PC-3 (cell line): ENCODE measurements around the gene NOVA1. TPM values are rescaled to one million over a fixed set of nuclear protein-coding genes. Genes with fewer than 3 reads are reported as not detected.

ENCODE experiments used
- ATAC-seq: fragments of 200-7000 bp; cut with Tn5 transposase; 2 replicates; pipeline ENCODE4 v1.9.1; 2020; ENCODE audit warnings: mild to moderate bottlenecking, moderate library complexity
- BruUV-seq: library from RNA; stranded (reverse); fragments of 400-500 nt; replicated peaks from 2 replicates; lab custom pipeline; 2021; lab: Mats Ljungman, UMichigan
- CTCF ChIA-PET: fragments of 300-600 bp; sonication (Branson Sonifier 250); formaldehyde crosslinking; loops from one replicate; lab custom pipeline; 2022; ENCODE audit warnings: antibody characterized with exemption; lab: Charles Lee
- POLR2A ChIA-PET: fragments of 300-600 bp; sonication (Branson Sonifier 250); formaldehyde crosslinking; loops from one replicate; lab custom pipeline; 2022; ENCODE audit warnings: antibody characterized with exemption; ENCODE audit not compliant: unreplicated experiment; lab: Charles Lee
- DNase-seq: peaks from one replicate; pipeline ENCODE4 v3.0.0-alpha.2; 2015
- H2AFZ ChIP-seq: fragments of 300-600 bp; sonication (generic); 2 replicates; pipeline ENCODE4 v1.6.0; 2016; ENCODE audit warnings: antibody characterized with exemption, low read length
- H3F3A ChIP-seq: fragments of 300-600 bp; sonication (generic); one replicate; pipeline ENCODE4 v1.6.0; 2017; ENCODE audit warnings: antibody characterized with exemption, low read length, control low read depth, mild to moderate bottlenecking; ENCODE audit not compliant: unreplicated experiment
- H3K27ac ChIP-seq: fragments of 300-600 bp; sonication (generic); 2 replicates; pipeline ENCODE4 v1.5.1; 2016; ENCODE audit warnings: mild to moderate bottlenecking, low read length
- H3K27me3 ChIP-seq: fragments of 300-600 bp; sonication (generic); 2 replicates; pipeline ENCODE4 v1.6.1; 2016; ENCODE audit warnings: low read length, mixed read lengths
- H3K36me3 ChIP-seq: fragments of 300-600 bp; sonication (generic); 2 replicates; pipeline ENCODE4 v1.6.1; 2016; ENCODE audit warnings: low read depth, mixed run types, low read length, mixed read lengths
- H3K4me1 ChIP-seq: fragments of 300-600 bp; sonication (generic); 2 replicates; pipeline ENCODE4 v1.5.1; 2016; ENCODE audit warnings: low read length; ENCODE audit not compliant: insufficient read depth
- H3K4me2 ChIP-seq: fragments of 300-600 bp; sonication (generic); 2 replicates; pipeline ENCODE4 v1.6.0; 2016; ENCODE audit warnings: low read length
- H3K4me3 ChIP-seq: fragments of 300-600 bp; sonication (generic); 2 replicates; pipeline ENCODE4 v1.5.1; 2016; ENCODE audit warnings: mild to moderate bottlenecking, low read length, mixed read lengths
- H3K79me2 ChIP-seq: fragments of 300-600 bp; sonication (generic); 2 replicates; pipeline ENCODE4 v1.6.1; 2017; ENCODE audit warnings: low read length, mixed read lengths
- H3K9ac ChIP-seq: fragments of 300-600 bp; sonication (generic); 2 replicates; pipeline ENCODE4 v1.6.0; 2016; ENCODE audit warnings: mild to moderate bottlenecking, low read length
- H3K9me2 ChIP-seq: fragments of 300-600 bp; sonication (generic); replicated peaks from 2 replicates; pipeline ENCODE4 v1.6.1; 2016; ENCODE audit warnings: mixed run types, low read length, mixed read lengths
- H3K9me3 ChIP-seq: fragments of 300-600 bp; sonication (generic); 2 replicates; pipeline ENCODE4 v1.6.1; 2016; ENCODE audit warnings: low read length, mixed read lengths
- H4K20me1 ChIP-seq: fragments of 300-600 bp; sonication (generic); 2 replicates; pipeline ENCODE4 v1.6.1; 2016; ENCODE audit warnings: low read length, mixed read lengths
- EZH2 ChIP-seq: fragments of 300-600 bp; sonication (generic); IDR thresholded peaks from one replicate; pipeline ENCODE4 v1.6.1; 2017; ENCODE audit warnings: antibody characterized with exemption, mild to moderate bottlenecking, low read length; ENCODE audit not compliant: unreplicated experiment
- EZH2phosphoT487 ChIP-seq: fragments of 300-600 bp; sonication (generic); IDR thresholded peaks from 2 replicates; pipeline ENCODE4 v1.6.1; 2018; ENCODE audit warnings: mild to moderate bottlenecking, antibody characterized with exemption, low read length, borderline replicate concordance
- intact Hi-C: fragments of 100-400 bp; cut with micrococcal nuclease; formaldehyde crosslinking; loops from 2 replicates; pipeline ENCODE4 v1.9.0; 2023
- total RNA-seq: library from RNA; depleted of rRNA; stranded (reverse); fragments of >200 nt; gene quantifications from 2 replicates; pipeline ENCODE4 v1.2.3, GENCODE V29; 2014
- TF ChIP-seq, protein P1 (sequence below): fragments of 300-600 bp; sonication (generic); conservative IDR thresholded peaks from 2 replicates; pipeline ENCODE4 v1.5.1; 2017; ENCODE audit warnings: antibody characterized with exemption, low read depth, mild to moderate bottlenecking, low read length

Gene NOVA1
- total RNA-seq, 1 experiment from 2014 or later: 1.1 TPM

DNA sequence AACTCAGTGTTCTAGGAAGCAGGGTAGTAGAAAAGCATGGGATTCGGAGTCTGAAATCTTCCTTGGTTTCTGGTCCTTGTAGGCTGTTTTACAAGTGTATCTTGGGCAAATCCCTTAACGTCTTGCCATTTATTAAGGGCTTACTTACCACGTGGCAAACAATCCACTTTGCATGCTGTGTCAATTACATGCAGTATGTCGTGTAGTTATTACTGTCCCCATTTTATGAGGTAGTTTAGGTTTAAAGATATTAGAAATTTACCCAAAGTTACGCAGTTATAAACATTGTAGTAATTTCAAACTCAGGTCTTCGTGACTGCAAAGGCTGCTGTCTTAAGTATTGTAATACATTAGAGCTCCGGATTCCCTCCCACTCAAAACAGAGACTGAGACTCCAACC is 1.5 kb upstream of the NOVA1 start:
- peaks cover 41% of the 10 kb centered on the region for H3K27me3 ChIP-seq
- CTCF ChIA-PET: no interaction called here

DNA sequence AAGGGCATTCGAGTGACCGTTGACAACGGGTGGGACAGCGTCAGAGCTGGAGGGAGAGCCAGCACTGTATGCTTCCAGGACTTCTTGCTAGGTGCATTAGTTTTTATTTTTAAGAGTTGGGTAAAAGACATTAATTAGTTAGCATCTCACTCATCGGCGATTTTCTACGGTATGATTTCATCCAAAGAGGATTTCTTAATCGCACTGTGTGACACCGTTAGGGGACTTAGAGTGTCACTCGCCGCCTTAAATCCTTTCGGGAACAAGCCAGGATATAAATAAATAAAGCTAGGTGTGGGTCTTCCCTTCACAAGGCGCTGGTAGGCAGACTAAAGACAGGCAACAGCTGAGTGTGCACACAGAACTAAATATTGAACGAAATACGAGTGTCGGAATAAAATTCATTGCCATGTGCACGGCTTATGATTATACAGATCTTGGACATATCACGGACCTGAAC is 869 bp upstream of the NOVA1 start:
- no peaks in the 10 kb centered on the region for H3K9me3 ChIP-seq
- H4K20me1 ChIP-seq: no peaks in the 10 kb centered on the region
- POLR2A ChIA-PET: no interaction called here
- CTCF ChIA-PET: no interaction called here
- H3K4me1 ChIP-seq: no peaks in the 10 kb centered on the region
- TF ChIP-seq EZH2phosphoT487: no peak
- TF ChIP-seq EZH2: no peak
- TF ChIP-seq, protein P1, sequence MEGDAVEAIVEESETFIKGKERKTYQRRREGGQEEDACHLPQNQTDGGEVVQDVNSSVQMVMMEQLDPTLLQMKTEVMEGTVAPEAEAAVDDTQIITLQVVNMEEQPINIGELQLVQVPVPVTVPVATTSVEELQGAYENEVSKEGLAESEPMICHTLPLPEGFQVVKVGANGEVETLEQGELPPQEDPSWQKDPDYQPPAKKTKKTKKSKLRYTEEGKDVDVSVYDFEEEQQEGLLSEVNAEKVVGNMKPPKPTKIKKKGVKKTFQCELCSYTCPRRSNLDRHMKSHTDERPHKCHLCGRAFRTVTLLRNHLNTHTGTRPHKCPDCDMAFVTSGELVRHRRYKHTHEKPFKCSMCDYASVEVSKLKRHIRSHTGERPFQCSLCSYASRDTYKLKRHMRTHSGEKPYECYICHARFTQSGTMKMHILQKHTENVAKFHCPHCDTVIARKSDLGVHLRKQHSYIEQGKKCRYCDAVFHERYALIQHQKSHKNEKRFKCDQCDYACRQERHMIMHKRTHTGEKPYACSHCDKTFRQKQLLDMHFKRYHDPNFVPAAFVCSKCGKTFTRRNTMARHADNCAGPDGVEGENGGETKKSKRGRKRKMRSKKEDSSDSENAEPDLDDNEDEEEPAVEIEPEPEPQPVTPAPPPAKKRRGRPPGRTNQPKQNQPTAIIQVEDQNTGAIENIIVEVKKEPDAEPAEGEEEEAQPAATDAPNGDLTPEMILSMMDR: no peak
- no peaks in the 10 kb centered on the region for H3F3A ChIP-seq
- intact Hi-C loops: loop anchor here (2.0 to 10.0 kb wide), 7 partner anchors 66 to 386 kb away; no protein-coding TSS in a partner anchor
- H3K9ac ChIP-seq: no peak overlapping the region
- ATAC-seq: no peak; the same call in 1 of the 2 replicates
- H3K79me2 ChIP-seq: no peaks in the 10 kb centered on the region
- peak overlapping the region; percentile 86 for H3K4me3 ChIP-seq
- peaks cover 43% of the 10 kb centered on the region for H3K27me3 ChIP-seq
- BruUV-seq: no TSS peak
- no peaks in the 10 kb centered on the region for H3K36me3 ChIP-seq
- H3K27ac ChIP-seq: no peak overlapping the region
- no peak for DNase-seq
- H2AFZ ChIP-seq: peak overlapping the region; percentile 95
- H3K9me2 ChIP-seq: no peaks in the 10 kb centered on the region
- H3K4me2 ChIP-seq: peak overlapping the region; percentile 92

More for the DNA sequence above, 1.5 kb upstream of the NOVA1 start:
- Histone ChIP-seq H3K4me2 (peak overlapping the region; percentile 92), H3K4me3 (no peak overlapping the region), H3F3A (no peaks in the 10 kb centered on the region), H3K36me3 (no peaks in the 10 kb centered on the region), H4K20me1 (no peaks in the 10 kb centered on the region), H3K9ac (no peak overlapping the region), H3K27ac (no peak overlapping the region), H3K9me2 (no peaks in the 10 kb centered on the region), H3K4me1 (no peaks in the 10 kb centered on the region), H2AFZ (peak overlapping the region; percentile 95), H3K79me2 (no peaks in the 10 kb centered on the region), H3K9me3 (no peaks in the 10 kb centered on the region)
- no TSS peak for BruUV-seq
- DNase-seq (no peak), ATAC-seq (no peak)
- intact Hi-C loops: loop anchor here (2.0 to 10.0 kb wide), 7 partner anchors 67 to 386 kb away; no protein-coding TSS in a partner anchor
- POLR2A ChIA-PET: no interaction called here
- TF ChIP-seq EZH2phosphoT487 (no peak), EZH2 (no peak)
- TF ChIP-seq, protein P1: no peak

DNA sequence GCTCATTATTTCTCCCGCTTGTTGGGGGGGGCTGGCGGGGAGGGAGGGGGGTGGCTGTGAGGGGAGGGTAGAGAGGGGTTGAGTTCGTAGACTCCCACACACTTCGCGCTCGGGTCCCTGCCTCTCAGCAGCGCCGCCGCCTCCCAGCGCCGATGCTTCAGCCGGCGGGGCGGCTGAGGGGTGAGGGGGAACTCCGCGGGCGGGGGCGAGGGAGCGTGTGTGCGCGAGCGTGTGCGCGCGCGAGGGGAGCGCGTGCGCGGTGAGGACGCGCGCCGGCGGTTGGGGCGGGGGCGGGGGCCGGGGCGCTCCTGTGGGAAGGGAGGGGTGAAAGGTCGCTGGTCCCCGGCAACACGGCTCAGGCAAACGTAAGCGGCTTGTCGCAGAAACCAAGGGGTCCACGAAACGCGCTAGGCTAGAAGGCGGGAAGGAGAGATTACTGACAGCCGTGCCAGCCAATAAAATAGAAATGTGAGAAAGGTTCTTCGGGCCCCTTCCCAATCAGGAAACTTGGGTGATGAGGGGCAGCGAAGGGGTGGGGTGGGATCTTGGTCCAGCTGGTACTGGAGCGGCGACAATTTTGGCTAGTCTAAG is 343 bp upstream of the NOVA1 start:
- Histone ChIP-seq H3K9ac (peak overlapping the region; percentile 56; the same call in 1 of the 2 replicates), H2AFZ (peak overlapping the region; percentile 95), H3K4me1 (no peaks in the 10 kb centered on the region), H3K27me3 (peaks cover 43% of the 10 kb centered on the region), H3K4me2 (peak overlapping the region; percentile 92), H3K27ac (no peak overlapping the region), H3K4me3 (peak overlapping the region; percentile 86), H3K9me2 (no peaks in the 10 kb centered on the region), H3K79me2 (no peaks in the 10 kb centered on the region), H3F3A (no peaks in the 10 kb centered on the region), H3K9me3 (no peaks in the 10 kb centered on the region), H4K20me1 (no peaks in the 10 kb centered on the region), H3K36me3 (no peaks in the 10 kb centered on the region)
- BruUV-seq: no TSS peak
- TF ChIP-seq EZH2phosphoT487 (no peak), EZH2 (no peak)
- TF ChIP-seq, protein P1: no peak
- peak; percentile 82 for ATAC-seq
- intact Hi-C loops: loop anchor here (2.0 to 10.0 kb wide), 7 partner anchors 66 to 387 kb away; no protein-coding TSS in a partner anchor
- DNase-seq: peak; percentile 77
- CTCF ChIA-PET: no interaction called here
- POLR2A ChIA-PET: no interaction called here
